Measurements from ENCODE around the gene PCSK6. TPM values are rescaled to one million over a fixed set of nuclear protein-coding genes. Genes with fewer than 3 reads are reported as not detected.
"Not testable (repeated sequence)": the region's sequence is repeated elsewhere in the genome, so short reads cannot be mapped to it uniquely, and the experiment has no call there.

The PCSK6 gene
- total and polyA plus RNA-seq, 3 experiments from 2014 or later, result 0.74 to 1.7 (median 0.95) TPM

GRCh38 chr15:101469520-101470288, 19.8 kb downstream of the PCSK6 start:
- H3K36me3 Mint-ChIP-seq, result no peaks in the 10 kb centered on the region
- peaks cover 7 to 11% of the 10 kb centered on the region in 2 donors for H3K27me3 Mint-ChIP-seq
- DNase-seq, result no peak
- no peak overlapping the region for H3K27ac ChIP-seq (ENCODE audit: low read depth, low read length)
- no peaks in the 10 kb centered on the region for H3K4me1 ChIP-seq (ENCODE audit: insufficient read depth, low read length)
- H3K4me1 Mint-ChIP-seq, result no peaks in the 10 kb centered on the region
- H3K4me3 ChIP-seq (ENCODE audit: low read length), result no peak overlapping the region
- POLR2A ChIA-PET, result no interaction called here
- H3K36me3 ChIP-seq (ENCODE audit: insufficient read depth, low read length), result no peaks in the 10 kb centered on the region
- H3K4me3 Mint-ChIP-seq, result no peak overlapping the region
- H3K9me3 Mint-ChIP-seq, result peaks cover 0 to 3% (median 0%) of the 10 kb centered on the region in 5 donors
- no peak overlapping the region for H3K27ac Mint-ChIP-seq
- H3K9me3 ChIP-seq (ENCODE audit: low read length), result no peaks in the 10 kb centered on the region
- no peaks in the 10 kb centered on the region for H3K27me3 ChIP-seq (ENCODE audit: insufficient read depth, low read length, poor library complexity, severe bottlenecking)
- CTCF ChIA-PET, result no interaction called here

GRCh38 chr15:101466188-101466587, 23.3 kb downstream of the PCSK6 start:
- H3K4me1 Mint-ChIP-seq, result no peaks in the 10 kb centered on the region
- CTCF ChIA-PET, result no interaction called here
- H3K27ac Mint-ChIP-seq, result no peak overlapping the region
- H3K27me3 Mint-ChIP-seq, result peaks cover 6 to 29% of the 10 kb centered on the region in 2 donors
- H3K36me3 Mint-ChIP-seq, result no peaks in the 10 kb centered on the region
- DNase-seq, result no peak
- Histone ChIP-seq H3K27me3 (ENCODE audit: insufficient read depth, low read length, poor library complexity, severe bottlenecking) (no peaks in the 10 kb centered on the region), H3K4me3 (ENCODE audit: low read length) (no peak overlapping the region), H3K36me3 (ENCODE audit: insufficient read depth, low read length) (no peaks in the 10 kb centered on the region), H3K4me1 (ENCODE audit: insufficient read depth, low read length) (no peaks in the 10 kb centered on the region), H3K9me3 (ENCODE audit: low read length) (no peaks in the 10 kb centered on the region), H3K27ac (ENCODE audit: low read depth, low read length) (no peak overlapping the region)
- POLR2A ChIA-PET, result no interaction called here
- no peak overlapping the region for H3K4me3 Mint-ChIP-seq
- H3K9me3 Mint-ChIP-seq, result peaks cover 0 to 3% (median 0%) of the 10 kb centered on the region in 5 donors

GRCh38 chr15:101464999-101465669, 24.4 kb downstream of the PCSK6 start:
- Histone ChIP-seq H3K4me1 (ENCODE audit: insufficient read depth, low read length) (no peaks in the 10 kb centered on the region), H3K27ac (ENCODE audit: low read depth, low read length) (no peak overlapping the region), H3K9me3 (ENCODE audit: low read length) (no peaks in the 10 kb centered on the region), H3K27me3 (ENCODE audit: insufficient read depth, low read length, poor library complexity, severe bottlenecking) (no peaks in the 10 kb centered on the region), H3K36me3 (ENCODE audit: insufficient read depth, low read length) (no peaks in the 10 kb centered on the region), H3K4me3 (ENCODE audit: low read length) (no peak overlapping the region)
- Mint-ChIP-seq H3K27ac (no peak overlapping the region), H3K4me1 (no peaks in the 10 kb centered on the region), H3K36me3 (no peaks in the 10 kb centered on the region), H3K4me3 (no peak overlapping the region), H3K27me3 (peaks cover 8 to 32% of the 10 kb centered on the region in 2 donors), H3K9me3 (peaks cover 0 to 3% (median 0%) of the 10 kb centered on the region in 5 donors)
- ChIA-PET POLR2A (no interaction called here), CTCF (no interaction called here)
- DNase-seq, result no peak

- Mint-ChIP-seq H3K27ac (no peak overlapping the region), H3K4me3 (no peak overlapping the region), H3K9me3 (peaks cover 0 to 3% (median 0%) of the 10 kb centered on the region in 5 donors), H3K27me3 (peaks cover 9 to 37% of the 10 kb centered on the region in 2 donors), H3K36me3 (no peaks in the 10 kb centered on the region), H3K4me1 (no peaks in the 10 kb centered on the region)
- Histone ChIP-seq H3K36me3 (ENCODE audit: insufficient read depth, low read length) (no peaks in the 10 kb centered on the region), H3K4me1 (ENCODE audit: insufficient read depth, low read length) (no peaks in the 10 kb centered on the region), H3K9me3 (ENCODE audit: low read length) (no peaks in the 10 kb centered on the region), H3K4me3 (ENCODE audit: low read length) (no peak overlapping the region), H3K27me3 (ENCODE audit: insufficient read depth, low read length, poor library complexity, severe bottlenecking) (no peaks in the 10 kb centered on the region), H3K27ac (ENCODE audit: low read depth, low read length) (no peak overlapping the region)
- POLR2A ChIA-PET, result no interaction called here
- DNase-seq, result no peak
- CTCF ChIA-PET, result no interaction called here
These were observed 25.1 kb downstream of the PCSK6 start for GRCh38 chr15:101464256-101464998.

- H3K4me1 Mint-ChIP-seq; H3K27ac Mint-ChIP-seq; DNase-seq; H3K36me3 ChIP-seq (ENCODE audit: insufficient read depth, low read length); H3K27me3 ChIP-seq (ENCODE audit: insufficient read depth, low read length, poor library complexity, severe bottlenecking); H3K4me3 ChIP-seq (ENCODE audit: low read length); H3K9me3 Mint-ChIP-seq; H3K4me3 Mint-ChIP-seq; CTCF ChIA-PET; H3K27ac ChIP-seq (ENCODE audit: low read depth, low read length); H3K36me3 Mint-ChIP-seq; H3K9me3 ChIP-seq (ENCODE audit: low read length); H3K4me1 ChIP-seq (ENCODE audit: insufficient read depth, low read length); POLR2A ChIA-PET: not testable (repeated sequence)
- peaks cover 9 to 37% of the 10 kb centered on the region in 2 donors for H3K27me3 Mint-ChIP-seq
These were observed 25.8 kb downstream of the PCSK6 start for GRCh38 chr15:101463696-101464095.

- no peak overlapping the region for H3K4me3 Mint-ChIP-seq
- no peaks in the 10 kb centered on the region for H3K9me3 ChIP-seq (ENCODE audit: low read length)
- no peaks in the 10 kb centered on the region for H3K27me3 ChIP-seq (ENCODE audit: insufficient read depth, low read length, poor library complexity, severe bottlenecking)
- peaks cover 0 to 3% (median 0%) of the 10 kb centered on the region in 5 donors for H3K9me3 Mint-ChIP-seq
- H3K27me3 Mint-ChIP-seq, result peaks cover 9 to 37% of the 10 kb centered on the region in 2 donors
- H3K4me1 Mint-ChIP-seq, result no peaks in the 10 kb centered on the region
- no peaks in the 10 kb centered on the region for H3K36me3 Mint-ChIP-seq
- no peak overlapping the region for H3K27ac ChIP-seq (ENCODE audit: low read depth, low read length)
- ChIA-PET POLR2A (no interaction called here), CTCF (no interaction called here)
- H3K36me3 ChIP-seq (ENCODE audit: insufficient read depth, low read length), result no peaks in the 10 kb centered on the region
- no peaks in the 10 kb centered on the region for H3K4me1 ChIP-seq (ENCODE audit: insufficient read depth, low read length)
- no peak for DNase-seq
- no peak overlapping the region for H3K4me3 ChIP-seq (ENCODE audit: low read length)
- no peak overlapping the region for H3K27ac Mint-ChIP-seq
These were observed 26.2 kb downstream of the PCSK6 start for GRCh38 chr15:101463270-101463669.

- Histone ChIP-seq H3K9me3 (ENCODE audit: low read length) (no peaks in the 10 kb centered on the region), H3K4me1 (ENCODE audit: insufficient read depth, low read length) (no peaks in the 10 kb centered on the region), H3K27ac (ENCODE audit: low read depth, low read length) (no peak overlapping the region), H3K4me3 (ENCODE audit: low read length) (no peak overlapping the region), H3K27me3 (ENCODE audit: insufficient read depth, low read length, poor library complexity, severe bottlenecking) (no peaks in the 10 kb centered on the region), H3K36me3 (ENCODE audit: insufficient read depth, low read length) (no peaks in the 10 kb centered on the region)
- Mint-ChIP-seq H3K4me3 (no peak overlapping the region), H3K4me1 (no peaks in the 10 kb centered on the region), H3K36me3 (no peaks in the 10 kb centered on the region), H3K9me3 (peaks cover 0 to 3% (median 0%) of the 10 kb centered on the region in 5 donors), H3K27ac (no peak overlapping the region), H3K27me3 (peaks cover 9 to 37% of the 10 kb centered on the region in 2 donors)
- POLR2A ChIA-PET, result no interaction called here
- CTCF ChIA-PET, result no interaction called here
- no peak for DNase-seq
These were observed 28.4 kb downstream of the PCSK6 start for GRCh38 chr15:101461097-101461496.

- Histone ChIP-seq H3K27ac (ENCODE audit: low read depth, low read length) (no peak overlapping the region), H3K36me3 (ENCODE audit: insufficient read depth, low read length) (no peaks in the 10 kb centered on the region), H3K27me3 (ENCODE audit: insufficient read depth, low read length, poor library complexity, severe bottlenecking) (no peaks in the 10 kb centered on the region), H3K9me3 (ENCODE audit: low read length) (no peaks in the 10 kb centered on the region), H3K4me3 (ENCODE audit: low read length) (no peak overlapping the region), H3K4me1 (ENCODE audit: insufficient read depth, low read length) (no peaks in the 10 kb centered on the region)
- ChIA-PET CTCF (no interaction called here), POLR2A (no interaction called here)
- H3K4me1 Mint-ChIP-seq, result no peaks in the 10 kb centered on the region
- H3K4me3 Mint-ChIP-seq, result no peak overlapping the region
- H3K27ac Mint-ChIP-seq, result no peak overlapping the region
- DNase-seq, result no peak
- peaks cover 9 to 44% of the 10 kb centered on the region in 2 donors for H3K27me3 Mint-ChIP-seq
- H3K36me3 Mint-ChIP-seq, result no peaks in the 10 kb centered on the region
- H3K9me3 Mint-ChIP-seq, result no peaks in the 10 kb centered on the region
These were observed 29.8 kb downstream of the PCSK6 start for GRCh38 chr15:101459579-101460300.

All from CD8-positive, alpha-beta memory T cell (primary cell).